ENCODE measurements around the gene PRTN3. TPM values are rescaled to one million over a fixed set of nuclear protein-coding genes. Genes with fewer than 3 reads are reported as not detected.

Gene PRTN3
- total RNA-seq, 1 experiment from 2014 or later, result 2.7 TPM

DNA sequence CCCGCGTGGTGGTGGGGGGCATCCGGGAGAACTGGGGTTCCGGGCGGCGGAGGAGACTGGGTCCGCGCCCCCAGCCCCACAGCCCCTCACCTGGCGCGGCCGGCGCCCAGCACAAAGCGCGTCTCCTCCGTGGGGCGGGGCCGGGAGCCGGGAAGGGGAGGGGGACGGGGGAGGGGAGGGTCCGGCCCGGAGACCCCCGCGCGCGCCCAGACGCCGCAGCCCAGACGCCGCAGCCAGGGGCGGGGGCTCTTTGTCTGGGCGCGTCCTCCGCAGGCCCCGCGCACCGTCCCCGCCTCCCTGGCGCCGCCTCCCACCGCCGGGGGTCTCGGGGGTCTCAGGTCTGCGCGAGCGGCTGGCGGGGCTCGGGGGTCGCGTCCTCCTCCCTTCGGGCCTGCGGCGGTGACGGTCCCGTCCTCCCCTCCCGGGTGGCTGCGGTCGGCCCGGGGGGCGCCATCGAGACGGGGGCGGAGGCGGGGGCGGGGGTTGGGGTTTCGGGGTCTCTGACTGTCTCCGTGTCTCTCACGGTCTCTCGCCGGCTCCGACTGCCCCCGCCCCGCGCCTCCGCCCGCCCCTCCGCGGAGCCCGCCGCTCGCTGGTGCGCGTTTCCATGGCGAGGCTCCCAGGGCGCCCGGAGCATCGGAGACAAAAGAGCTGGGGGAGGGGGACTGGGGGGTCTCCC, 18.8 kb upstream of the PRTN3 start, which contains the start of gene PLPPR3:
TSS of gene PLPPR3 (minus strand) at position 131 of the 679 bp plus-strand sequence. CDS start 396 bp downstream, outside the sequence.
- ChIA-PET CTCF (no interaction called here), POLR2A (no interaction called here), RAD21 (ENCODE audit: low non-redundant PET in 1 of 2, low total read pairs in 2 of 2, uncharacterized antibody in 2 of 2, unreplicated experiment in 2 of 2) (no interaction called here)
- H3K4me3 ChIP-seq (replicated peaks in 1 of 2; ENCODE audit: low read depth in 1 of 2, low read length in 2 of 2), result no peak within 1 kb of the TSS
- no TSS peak for BruUV-seq (replicated peaks)
- H3K79me2 ChIP-seq (ENCODE audit: insufficient read depth, low read length), result no peaks in the 10 kb centered on the region
- no peaks in the 10 kb centered on the region for H3K9me2 ChIP-seq (ENCODE audit: insufficient read depth)
- TF ChIP-seq ELF1 (IDR thresholded peaks at IDR 0.05; ENCODE audit: borderline replicate concordance, low read depth), result no peak
- no peak for TF ChIP-seq EGR1 (IDR thresholded peaks at IDR 0.05; ENCODE audit: low read depth)
- no peak for TF ChIP-seq SRF (IDR thresholded peaks at IDR 0.05; ENCODE audit: low read depth)
- no peak for TF ChIP-seq FOSL1 (IDR thresholded peaks at IDR 0.05; ENCODE audit: low read depth)
- TF ChIP-seq REST (IDR thresholded peaks at IDR 0.05; ENCODE audit: low read depth), result no peak
- no peak for TF ChIP-seq RAD21 (IDR thresholded peaks at IDR 0.05; ENCODE audit: low read depth)
- no peak for TF ChIP-seq POLR2AphosphoS5 (IDR thresholded peaks at IDR 0.05; ENCODE audit: low read depth, low read length)
- no peak for TF ChIP-seq SP1 (IDR thresholded peaks at IDR 0.05; ENCODE audit: low read depth)
- TF ChIP-seq SIN3A (IDR thresholded peaks at IDR 0.05; ENCODE audit: low read depth), result no peak
- TF ChIP-seq, protein P1, sequence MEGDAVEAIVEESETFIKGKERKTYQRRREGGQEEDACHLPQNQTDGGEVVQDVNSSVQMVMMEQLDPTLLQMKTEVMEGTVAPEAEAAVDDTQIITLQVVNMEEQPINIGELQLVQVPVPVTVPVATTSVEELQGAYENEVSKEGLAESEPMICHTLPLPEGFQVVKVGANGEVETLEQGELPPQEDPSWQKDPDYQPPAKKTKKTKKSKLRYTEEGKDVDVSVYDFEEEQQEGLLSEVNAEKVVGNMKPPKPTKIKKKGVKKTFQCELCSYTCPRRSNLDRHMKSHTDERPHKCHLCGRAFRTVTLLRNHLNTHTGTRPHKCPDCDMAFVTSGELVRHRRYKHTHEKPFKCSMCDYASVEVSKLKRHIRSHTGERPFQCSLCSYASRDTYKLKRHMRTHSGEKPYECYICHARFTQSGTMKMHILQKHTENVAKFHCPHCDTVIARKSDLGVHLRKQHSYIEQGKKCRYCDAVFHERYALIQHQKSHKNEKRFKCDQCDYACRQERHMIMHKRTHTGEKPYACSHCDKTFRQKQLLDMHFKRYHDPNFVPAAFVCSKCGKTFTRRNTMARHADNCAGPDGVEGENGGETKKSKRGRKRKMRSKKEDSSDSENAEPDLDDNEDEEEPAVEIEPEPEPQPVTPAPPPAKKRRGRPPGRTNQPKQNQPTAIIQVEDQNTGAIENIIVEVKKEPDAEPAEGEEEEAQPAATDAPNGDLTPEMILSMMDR (IDR thresholded peaks at IDR 0.05 in 2 of 3, conservative IDR thresholded peaks at IDR 0.05 in 1 of 3; ENCODE audit: borderline replicate concordance in 1 of 3, insufficient read depth in 1 of 3, low read depth in 2 of 3, low read length in 2 of 3), result no peak
- TF ChIP-seq CEBPB (IDR thresholded peaks at IDR 0.05; ENCODE audit: low read depth), result no peak
- no peak for TF ChIP-seq ZNF274 (IDR thresholded peaks at IDR 0.05; ENCODE audit: low read depth, low read length)
- TF ChIP-seq, protein P2, sequence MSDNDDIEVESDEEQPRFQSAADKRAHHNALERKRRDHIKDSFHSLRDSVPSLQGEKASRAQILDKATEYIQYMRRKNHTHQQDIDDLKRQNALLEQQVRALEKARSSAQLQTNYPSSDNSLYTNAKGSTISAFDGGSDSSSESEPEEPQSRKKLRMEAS (IDR thresholded peaks at IDR 0.05), result no peak
- TF ChIP-seq, protein P3, sequence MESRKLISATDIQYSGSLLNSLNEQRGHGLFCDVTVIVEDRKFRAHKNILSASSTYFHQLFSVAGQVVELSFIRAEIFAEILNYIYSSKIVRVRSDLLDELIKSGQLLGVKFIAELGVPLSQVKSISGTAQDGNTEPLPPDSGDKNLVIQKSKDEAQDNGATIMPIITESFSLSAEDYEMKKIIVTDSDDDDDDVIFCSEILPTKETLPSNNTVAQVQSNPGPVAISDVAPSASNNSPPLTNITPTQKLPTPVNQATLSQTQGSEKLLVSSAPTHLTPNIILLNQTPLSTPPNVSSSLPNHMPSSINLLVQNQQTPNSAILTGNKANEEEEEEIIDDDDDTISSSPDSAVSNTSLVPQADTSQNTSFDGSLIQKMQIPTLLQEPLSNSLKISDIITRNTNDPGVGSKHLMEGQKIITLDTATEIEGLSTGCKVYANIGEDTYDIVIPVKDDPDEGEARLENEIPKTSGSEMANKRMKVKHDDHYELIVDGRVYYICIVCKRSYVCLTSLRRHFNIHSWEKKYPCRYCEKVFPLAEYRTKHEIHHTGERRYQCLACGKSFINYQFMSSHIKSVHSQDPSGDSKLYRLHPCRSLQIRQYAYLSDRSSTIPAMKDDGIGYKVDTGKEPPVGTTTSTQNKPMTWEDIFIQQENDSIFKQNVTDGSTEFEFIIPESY (IDR thresholded peaks at IDR 0.05; ENCODE audit: extremely low read depth, insufficient replicate concordance, low read length), result no peak
- TF ChIP-seq JUND (IDR thresholded peaks at IDR 0.05), result no peak
- no peak for TF ChIP-seq EZH2phosphoT487 (IDR thresholded peaks at IDR 0.05; ENCODE audit: borderline replicate concordance)
- H4K20me1 ChIP-seq (ENCODE audit: insufficient read depth), result no peaks in the 10 kb centered on the region
- no peaks in the 10 kb centered on the region for H3K9me3 ChIP-seq (ENCODE audit: control insufficient read depth in 1 of 2, insufficient read depth in 1 of 2, low read depth in 1 of 2, low read length in 2 of 2)
- no peak within 1 kb of the TSS for H3K9ac ChIP-seq (ENCODE audit: low read length)
- ATAC-seq, result no peak
- intact Hi-C loops (cut with micrococcal nuclease), result no loop called here
- no peak for DNase-seq (ENCODE audit: low read depth, low spot score)
- no peaks in the 10 kb centered on the region for H3K36me3 ChIP-seq (ENCODE audit: control insufficient read depth in 1 of 2, insufficient read depth in 2 of 2, low read length in 2 of 2)
- H3K27ac ChIP-seq (ENCODE audit: low read depth, low read length), result no peak within 1 kb of the TSS
- no peak within 1 kb of the TSS for H3K4me2 ChIP-seq (ENCODE audit: low read length)
- no peaks in the 10 kb centered on the region for H3K27me3 ChIP-seq (ENCODE audit: insufficient read depth, low read length)
- H3K4me1 ChIP-seq (ENCODE audit: control insufficient read depth in 1 of 2, insufficient read depth in 2 of 2, low read length in 2 of 2), result peaks cover 5 to 7% of the 10 kb centered on the region in 2 experiments; a peak in 2 of 4 replicates
- no peak within 1 kb of the TSS for H2AFZ ChIP-seq (ENCODE audit: low read depth, low read length, poor library complexity, severe bottlenecking)

Measured in HCT116 (cell line).